Type B pancreatic cell (in vitro differentiated cells): ENCODE results near the gene RBMS2. TPM values are rescaled to one million over a fixed set of nuclear protein-coding genes. Genes with fewer than 3 reads are reported as not detected.

Experiments
- DNase-seq: peaks from one replicate; pipeline ENCODE4 v3.0.0; 2021; ENCODE audit warnings: mixed read lengths; ENCODE audit not compliant: unreplicated experiment; ENCODE audit errors: extremely low spot score
- H3K27ac Mint-ChIP-seq: 2 replicates; pipeline ENCODE4 v1.8.0; 2021; ENCODE audit warnings: mild to moderate bottlenecking, mixed read lengths
- H3K27me3 Mint-ChIP-seq: 2 replicates; pipeline ENCODE4 v1.8.0; 2021; ENCODE audit warnings: mixed read lengths
- H3K36me3 Mint-ChIP-seq: 2 replicates; pipeline ENCODE4 v1.8.0; 2021; ENCODE audit warnings: mixed read lengths
- H3K4me1 Mint-ChIP-seq: one replicate; pipeline ENCODE4 v1.8.0; 2021; ENCODE audit warnings: mixed read lengths; ENCODE audit not compliant: unreplicated experiment
- H3K4me3 Mint-ChIP-seq: 2 replicates; pipeline ENCODE4 v1.8.0; 2021; ENCODE audit warnings: mild to moderate bottlenecking, mixed read lengths
- H3K9me3 Mint-ChIP-seq: 2 replicates; pipeline ENCODE4 v1.8.0; 2021; ENCODE audit warnings: mixed read lengths
- CTCF ChIP-seq: fragments of 200-600 bp; sonication (generic); conservative IDR thresholded peaks from 2 replicates; pipeline ENCODE4 v1.5.0; 2021; ENCODE audit warnings: antibody characterized with exemption, mild to moderate bottlenecking
- total RNA-seq: library from RNA; stranded (reverse); gene quantifications from 2 replicates; pipeline ENCODE4 v1.2.1, GENCODE V29; 2021; ENCODE audit warnings: low replicate concordance

The RBMS2 gene
- total RNA-seq, 1 donor from 2014 or later, result 42.7 TPM

GRCh38 chr12:56578983-56579546 is 57.4 kb downstream of the RBMS2 start:
- Mint-ChIP-seq H3K36me3 (peaks cover 5% of the 10 kb centered on the region), H3K4me1 (no peaks in the 10 kb centered on the region), H3K4me3 (no peak overlapping the region), H3K27me3 (no peaks in the 10 kb centered on the region), H3K27ac (no peak overlapping the region), H3K9me3 (no peaks in the 10 kb centered on the region)
- TF ChIP-seq CTCF, result no peak
- DNase-seq, result no peak

- Mint-ChIP-seq H3K36me3 (peaks cover 5% of the 10 kb centered on the region), H3K27me3 (no peaks in the 10 kb centered on the region), H3K27ac (no peak overlapping the region), H3K4me3 (no peak overlapping the region), H3K9me3 (no peaks in the 10 kb centered on the region), H3K4me1 (no peaks in the 10 kb centered on the region)
- no peak for TF ChIP-seq CTCF
- DNase-seq, result no peak
Observed at GRCh38 chr12:56581418-56582145, 60.0 kb downstream of the RBMS2 start.

- no peak for DNase-seq
- Mint-ChIP-seq H3K27ac (no peak overlapping the region), H3K36me3 (peaks cover 14% of the 10 kb centered on the region), H3K27me3 (no peaks in the 10 kb centered on the region), H3K9me3 (no peaks in the 10 kb centered on the region), H3K4me3 (no peak overlapping the region), H3K4me1 (no peaks in the 10 kb centered on the region)
- TF ChIP-seq CTCF, result no peak
Observed at GRCh38 chr12:56585098-56585497, 63.5 kb downstream of the RBMS2 start.

- no peak for DNase-seq
- no peaks in the 10 kb centered on the region for H3K27me3 Mint-ChIP-seq
- peaks cover 15% of the 10 kb centered on the region for H3K36me3 Mint-ChIP-seq
- no peak overlapping the region for H3K4me3 Mint-ChIP-seq
- no peak for TF ChIP-seq CTCF
- no peaks in the 10 kb centered on the region for H3K9me3 Mint-ChIP-seq
- peaks cover 7% of the 10 kb centered on the region for H3K4me1 Mint-ChIP-seq
- no peak overlapping the region for H3K27ac Mint-ChIP-seq
Observed at GRCh38 chr12:56589783-56590182, 68.2 kb downstream of the RBMS2 start.

- H3K27me3 Mint-ChIP-seq, result no peaks in the 10 kb centered on the region
- DNase-seq, result no peak
- no peak overlapping the region for H3K27ac Mint-ChIP-seq
- TF ChIP-seq CTCF, result peak; percentile 57
- no peak overlapping the region for H3K4me3 Mint-ChIP-seq
- no peaks in the 10 kb centered on the region for H3K9me3 Mint-ChIP-seq
- peaks cover 7% of the 10 kb centered on the region for H3K4me1 Mint-ChIP-seq
- H3K36me3 Mint-ChIP-seq, result peaks cover 15% of the 10 kb centered on the region
Observed at GRCh38 chr12:56590237-56590830, 68.7 kb downstream of the RBMS2 start.
